Measurements from ENCODE around the gene SLC17A7. TPM values are rescaled to one million over a fixed set of nuclear protein-coding genes. Genes with fewer than 3 reads are reported as not detected.

SLC17A7 gene
- total and polyA plus RNA-seq, 2 donors (not counting 1 experiment from before 2014, with no cell fraction given) = 0.08 to 0.33 TPM

DNA sequence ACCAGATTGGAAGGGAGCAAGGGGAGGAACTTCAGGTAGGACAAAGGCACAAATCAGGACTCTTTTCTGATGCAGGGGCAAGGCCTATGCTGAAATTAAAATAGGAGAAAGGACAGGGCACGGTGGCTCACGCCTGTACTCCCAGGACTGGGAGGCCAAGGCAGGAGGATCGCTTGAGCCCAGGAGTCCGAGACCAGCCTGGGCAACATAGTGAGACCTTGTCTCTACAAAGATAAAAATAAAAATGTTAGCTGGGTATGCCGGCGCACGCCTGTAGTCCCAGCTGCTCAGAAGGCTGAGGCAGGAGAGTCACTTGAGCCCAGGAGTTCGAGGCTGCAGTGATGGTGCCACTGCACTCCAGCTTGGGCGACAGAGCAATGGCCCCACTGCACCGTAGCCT is 5.7 kb downstream of the SLC17A7 start:
- no peak overlapping the region for H3K4me3 ChIP-seq (replicated peaks in 1 of 4; ENCODE audit: control extremely low read depth in 1 of 4, insufficient read depth in 1 of 4, low read depth in 3 of 4, low read length in 4 of 4)
- no peaks in the 10 kb centered on the region for H3K4me1 ChIP-seq (ENCODE audit: control insufficient read depth, extremely low read depth, insufficient read depth, low read length)
- no peak overlapping the region for H3K4me2 ChIP-seq (ENCODE audit: extremely low read depth, insufficient read depth, low read length)
- TF ChIP-seq, protein P1, sequence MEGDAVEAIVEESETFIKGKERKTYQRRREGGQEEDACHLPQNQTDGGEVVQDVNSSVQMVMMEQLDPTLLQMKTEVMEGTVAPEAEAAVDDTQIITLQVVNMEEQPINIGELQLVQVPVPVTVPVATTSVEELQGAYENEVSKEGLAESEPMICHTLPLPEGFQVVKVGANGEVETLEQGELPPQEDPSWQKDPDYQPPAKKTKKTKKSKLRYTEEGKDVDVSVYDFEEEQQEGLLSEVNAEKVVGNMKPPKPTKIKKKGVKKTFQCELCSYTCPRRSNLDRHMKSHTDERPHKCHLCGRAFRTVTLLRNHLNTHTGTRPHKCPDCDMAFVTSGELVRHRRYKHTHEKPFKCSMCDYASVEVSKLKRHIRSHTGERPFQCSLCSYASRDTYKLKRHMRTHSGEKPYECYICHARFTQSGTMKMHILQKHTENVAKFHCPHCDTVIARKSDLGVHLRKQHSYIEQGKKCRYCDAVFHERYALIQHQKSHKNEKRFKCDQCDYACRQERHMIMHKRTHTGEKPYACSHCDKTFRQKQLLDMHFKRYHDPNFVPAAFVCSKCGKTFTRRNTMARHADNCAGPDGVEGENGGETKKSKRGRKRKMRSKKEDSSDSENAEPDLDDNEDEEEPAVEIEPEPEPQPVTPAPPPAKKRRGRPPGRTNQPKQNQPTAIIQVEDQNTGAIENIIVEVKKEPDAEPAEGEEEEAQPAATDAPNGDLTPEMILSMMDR (conservative IDR thresholded peaks at IDR 0.05 in 1 of 2, IDR thresholded peaks at IDR 0.05 in 1 of 2; ENCODE audit: low read depth in 1 of 2, low read length in 2 of 2) = no peak
- TF ChIP-seq EZH2 (IDR thresholded peaks at IDR 0.05; ENCODE audit: low read length, missing control alignments) = no peak
- no peaks in the 10 kb centered on the region for H3K9me3 ChIP-seq (ENCODE audit: control insufficient read depth, insufficient read depth, low read depth, low read length)
- H3K9ac ChIP-seq (ENCODE audit: insufficient read depth, low read length) = no peak overlapping the region
- no peaks in the 10 kb centered on the region for H4K20me1 ChIP-seq (ENCODE audit: control insufficient read depth, extremely low read depth, insufficient read depth, low read length)
- H3K79me2 ChIP-seq (ENCODE audit: control insufficient read depth, insufficient read depth, low read length) = no peaks in the 10 kb centered on the region
- H3K27me3 ChIP-seq (ENCODE audit: control insufficient read depth, insufficient read depth, low read length) = peaks cover 82% of the 10 kb centered on the region
- H2AFZ ChIP-seq (ENCODE audit: low read length) = no peak overlapping the region
- DNase-seq (ENCODE audit: low read depth in 2 of 2) = no peak
- H3K27ac ChIP-seq (ENCODE audit: insufficient read depth, low read length) = no peak overlapping the region
- no peaks in the 10 kb centered on the region for H3K36me3 ChIP-seq (ENCODE audit: control insufficient read depth, insufficient read depth, low read length)

DNA sequence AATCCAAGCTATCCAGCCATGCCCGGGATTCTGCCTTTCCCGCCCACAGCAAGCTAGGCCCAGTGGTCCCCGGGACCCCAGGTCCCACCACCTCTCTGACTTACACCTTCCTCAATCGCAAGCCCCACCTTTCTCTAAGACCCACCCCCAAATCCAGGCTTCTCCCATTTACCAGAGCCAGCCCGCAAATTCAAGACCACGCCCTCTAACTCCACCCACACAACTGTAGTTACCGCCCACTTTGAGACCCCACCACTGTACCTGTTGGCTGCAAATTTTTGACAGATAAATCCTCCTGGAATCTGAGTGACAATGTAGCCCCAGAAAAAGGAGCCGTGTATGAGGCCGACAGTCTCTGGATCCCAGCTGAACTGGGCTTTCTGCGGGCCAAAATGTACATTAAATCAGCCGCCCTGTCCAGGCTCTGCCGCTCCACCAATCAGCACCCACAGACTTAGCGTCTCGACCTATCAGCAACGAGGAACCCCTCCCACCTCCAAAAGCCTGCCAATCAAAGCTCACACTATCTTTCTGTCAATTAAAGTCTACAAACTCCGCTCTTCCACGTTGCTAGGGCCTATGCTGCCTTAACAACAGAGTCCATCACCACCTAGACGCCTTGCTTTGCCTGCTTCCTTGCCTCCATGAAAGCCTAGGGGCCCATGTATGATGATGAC is 6.3 kb downstream of the SLC17A7 start:
- Histone ChIP-seq H2AFZ (ENCODE audit: low read length) (no peak overlapping the region), H4K20me1 (ENCODE audit: control insufficient read depth, extremely low read depth, insufficient read depth, low read length) (no peaks in the 10 kb centered on the region), H3K9ac (ENCODE audit: insufficient read depth, low read length) (no peak overlapping the region), H3K27ac (ENCODE audit: insufficient read depth, low read length) (no peak overlapping the region), H3K4me3 (replicated peaks in 1 of 4; ENCODE audit: control extremely low read depth in 1 of 4, insufficient read depth in 1 of 4, low read depth in 3 of 4, low read length in 4 of 4) (no peak overlapping the region), H3K4me1 (ENCODE audit: control insufficient read depth, extremely low read depth, insufficient read depth, low read length) (no peaks in the 10 kb centered on the region), H3K4me2 (ENCODE audit: extremely low read depth, insufficient read depth, low read length) (no peak overlapping the region), H3K79me2 (ENCODE audit: control insufficient read depth, insufficient read depth, low read length) (no peaks in the 10 kb centered on the region), H3K36me3 (ENCODE audit: control insufficient read depth, insufficient read depth, low read length) (no peaks in the 10 kb centered on the region), H3K9me3 (ENCODE audit: control insufficient read depth, insufficient read depth, low read depth, low read length) (no peaks in the 10 kb centered on the region), H3K27me3 (ENCODE audit: control insufficient read depth, insufficient read depth, low read length) (peaks cover 81% of the 10 kb centered on the region)
- no peak for DNase-seq (ENCODE audit: low read depth in 2 of 2)
- TF ChIP-seq, protein P1 (conservative IDR thresholded peaks at IDR 0.05 in 1 of 2, IDR thresholded peaks at IDR 0.05 in 1 of 2; ENCODE audit: low read depth in 1 of 2, low read length in 2 of 2) = no peak
- TF ChIP-seq EZH2 (IDR thresholded peaks at IDR 0.05; ENCODE audit: low read length, missing control alignments) = no peak

DNA sequence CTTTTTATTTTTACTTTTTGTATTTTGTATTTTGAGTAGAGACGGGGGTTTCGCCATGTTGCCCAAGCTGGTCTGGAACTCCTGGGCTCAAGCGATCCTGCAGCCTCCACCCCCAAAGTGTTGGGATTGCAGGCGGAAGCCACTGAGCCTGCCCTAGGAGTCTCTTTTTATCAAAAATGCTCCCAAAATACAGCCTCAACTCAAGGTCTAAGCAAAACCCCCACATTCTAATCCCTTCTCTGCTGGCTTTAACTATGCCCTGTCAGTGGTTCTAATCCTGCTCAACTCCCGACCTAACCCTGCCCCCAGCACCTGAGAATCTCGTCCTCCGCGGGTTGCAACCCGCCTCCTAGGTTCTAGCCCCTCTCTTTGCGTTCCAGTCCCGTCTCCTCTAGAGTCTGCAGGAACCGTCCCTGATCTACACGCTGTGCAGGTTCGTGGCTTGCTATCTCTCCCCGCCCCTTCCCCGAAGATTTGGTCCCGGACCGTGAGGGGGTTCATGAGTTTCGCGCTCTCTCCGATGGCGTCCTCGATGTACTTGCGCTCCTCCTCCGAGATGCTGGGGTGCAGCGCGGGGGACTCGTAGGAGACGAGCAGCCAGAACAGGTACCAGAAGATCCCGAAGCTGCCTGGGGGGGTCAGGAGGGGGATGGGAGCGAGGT is 8.0 kb downstream of the SLC17A7 start:
- peak; percentile 79 for TF ChIP-seq EZH2 (IDR thresholded peaks at IDR 0.05; ENCODE audit: low read length, missing control alignments)
- TF ChIP-seq, protein P1 (conservative IDR thresholded peaks at IDR 0.05 in 1 of 2, IDR thresholded peaks at IDR 0.05 in 1 of 2; ENCODE audit: low read depth in 1 of 2, low read length in 2 of 2) = no peak
- no peaks in the 10 kb centered on the region for H3K36me3 ChIP-seq (ENCODE audit: control insufficient read depth, insufficient read depth, low read length)
- no peaks in the 10 kb centered on the region for H4K20me1 ChIP-seq (ENCODE audit: control insufficient read depth, extremely low read depth, insufficient read depth, low read length)
- no peak overlapping the region for H2AFZ ChIP-seq (ENCODE audit: low read length)
- H3K4me1 ChIP-seq (ENCODE audit: control insufficient read depth, extremely low read depth, insufficient read depth, low read length) = no peaks in the 10 kb centered on the region
- H3K27ac ChIP-seq (ENCODE audit: insufficient read depth, low read length) = no peak overlapping the region
- no peak overlapping the region for H3K9ac ChIP-seq (ENCODE audit: insufficient read depth, low read length)
- H3K27me3 ChIP-seq (ENCODE audit: control insufficient read depth, insufficient read depth, low read length) = peaks cover 77% of the 10 kb centered on the region
- no peak overlapping the region for H3K4me2 ChIP-seq (ENCODE audit: extremely low read depth, insufficient read depth, low read length)
- H3K79me2 ChIP-seq (ENCODE audit: control insufficient read depth, insufficient read depth, low read length) = no peaks in the 10 kb centered on the region
- DNase-seq (ENCODE audit: low read depth in 2 of 2) = no peak
- H3K9me3 ChIP-seq (ENCODE audit: control insufficient read depth, insufficient read depth, low read depth, low read length) = no peaks in the 10 kb centered on the region
- no peak overlapping the region for H3K4me3 ChIP-seq (replicated peaks in 1 of 4; ENCODE audit: control extremely low read depth in 1 of 4, insufficient read depth in 1 of 4, low read depth in 3 of 4, low read length in 4 of 4)

Data from fibroblast of lung (primary cell).